H9 (cell line): ENCODE data around the gene CERK. TPM values are rescaled to one million over a fixed set of nuclear protein-coding genes. Genes with fewer than 3 reads are reported as not detected.

Source experiments
- DNase-seq: peaks from one replicate; pipeline ENCODE4 v3.0.0-alpha.2; 2017
- H2AFZ ChIP-seq: one replicate; pipeline ENCODE4 v1.6.1; 2013; ENCODE audit warnings: mild to moderate bottlenecking, low read length, control low read depth, moderate library complexity
- H2AK5ac ChIP-seq: 2 replicates; pipeline ENCODE4 v1.6.1; 2013; ENCODE audit warnings: low read length, control low read depth, mixed read lengths; ENCODE audit not compliant: insufficient read length
- H2BK120ac ChIP-seq: one replicate; pipeline ENCODE4 v1.6.1; 2013; ENCODE audit warnings: low read depth, mild to moderate bottlenecking, low read length, control low read depth, inconsistent platforms; ENCODE audit not compliant: poor library complexity, severe bottlenecking
- H2BK12ac ChIP-seq: 2 replicates; pipeline ENCODE4 v1.6.1; 2013; ENCODE audit warnings: low read length, control low read depth, mixed read lengths, low read depth; ENCODE audit not compliant: insufficient read length
- H2BK15ac ChIP-seq: 2 replicates; pipeline ENCODE4 v1.6.1; 2013; ENCODE audit warnings: low read depth, low read length, control low read depth
- H2BK20ac ChIP-seq: one replicate; pipeline ENCODE4 v1.6.1; 2013; ENCODE audit warnings: low read depth, mild to moderate bottlenecking, low read length, control low read depth, inconsistent platforms; ENCODE audit not compliant: poor library complexity, severe bottlenecking
- H2BK5ac ChIP-seq: 2 replicates; pipeline ENCODE4 v1.6.1; 2013; ENCODE audit warnings: low read length, control low read depth, mixed read lengths; ENCODE audit not compliant: insufficient read length
- H3K14ac ChIP-seq: 2 replicates; pipeline ENCODE4 v1.6.1; 2013; ENCODE audit warnings: low read length, control low read depth; ENCODE audit not compliant: insufficient read depth
- H3K18ac ChIP-seq: 2 replicates; pipeline ENCODE4 v1.6.1; 2013; ENCODE audit warnings: low read depth, mild to moderate bottlenecking, mixed read lengths, low read length, control low read depth; ENCODE audit not compliant: insufficient read length
- H3K23ac ChIP-seq: 2 replicates; pipeline ENCODE4 v1.6.1; 2013; ENCODE audit warnings: low read length, control low read depth, mixed read lengths, low read depth; ENCODE audit not compliant: insufficient read length
- H3K23me2 ChIP-seq: 2 replicates; pipeline ENCODE4 v1.6.1; 2013; ENCODE audit warnings: low read depth, mild to moderate bottlenecking, mixed read lengths, low read length, control low read depth; ENCODE audit not compliant: insufficient read length, poor library complexity, severe bottlenecking
- H3K27ac ChIP-seq: 2 replicates; pipeline ENCODE4 v1.5.1; 2013; ENCODE audit warnings: low read length, control low read depth, mixed read lengths, low read depth; ENCODE audit not compliant: insufficient read length
- H3K27me3 ChIP-seq: 2 replicates; pipeline ENCODE4 v1.6.1; 2013; ENCODE audit warnings: low read length, control low read depth, inconsistent platforms; ENCODE audit not compliant: insufficient read depth
- H3K4ac ChIP-seq: 2 replicates; pipeline ENCODE4 v1.6.1; 2013; ENCODE audit warnings: low read depth, mild to moderate bottlenecking, control low read depth, inconsistent platforms, low read length, moderate library complexity
- H3K4me1 ChIP-seq: 2 replicates; pipeline ENCODE4 v1.6.1; 2013; ENCODE audit warnings: low read length, control low read depth, inconsistent platforms; ENCODE audit not compliant: insufficient read depth
- H3K4me2 ChIP-seq: 2 replicates; pipeline ENCODE4 v1.6.1; 2013; ENCODE audit warnings: low read length, control low read depth, mixed read lengths; ENCODE audit not compliant: insufficient read length, insufficient read depth
- H3K56ac ChIP-seq: 2 replicates; pipeline ENCODE4 v1.6.1; 2013; ENCODE audit warnings: low read depth, mild to moderate bottlenecking, mixed read lengths, low read length, control low read depth; ENCODE audit not compliant: insufficient read length
- H3K79me1 ChIP-seq: 2 replicates; pipeline ENCODE4 v1.6.1; 2013; ENCODE audit warnings: low read depth, mild to moderate bottlenecking, moderate library complexity, low read length, control low read depth, inconsistent platforms; ENCODE audit not compliant: insufficient read depth, poor library complexity, severe bottlenecking
- H3K79me2 ChIP-seq: 2 replicates; pipeline ENCODE4 v1.6.1; 2013; ENCODE audit warnings: low read length, control low read depth, inconsistent platforms; ENCODE audit not compliant: insufficient read depth
- H3K9ac ChIP-seq: 2 replicates; pipeline ENCODE4 v1.6.1; 2013; ENCODE audit warnings: low read length, control low read depth, mixed read lengths; ENCODE audit not compliant: insufficient read length; ENCODE audit errors: extremely low read depth
- H3K9me3 ChIP-seq: one replicate; pipeline ENCODE4 v1.6.1; 2013; ENCODE audit warnings: low read depth, low read length, inconsistent platforms; ENCODE audit not compliant: control insufficient read depth
- H3T11ph ChIP-seq: one replicate; pipeline ENCODE4 v1.6.1; 2013; ENCODE audit warnings: mild to moderate bottlenecking, low read length, control low read depth, inconsistent platforms
- H4K20me1 ChIP-seq: one replicate; pipeline ENCODE4 v1.6.1; 2013; ENCODE audit not compliant: control insufficient read depth, insufficient read length, insufficient read depth
- H4K5ac ChIP-seq: 2 replicates; pipeline ENCODE4 v1.6.1; 2013; ENCODE audit warnings: low read depth, mild to moderate bottlenecking, mixed read lengths, low read length, control low read depth; ENCODE audit not compliant: insufficient read length
- H4K8ac ChIP-seq: replicated peaks from 2 replicates; pipeline ENCODE4 v1.6.1; 2013; ENCODE audit warnings: low read length, control low read depth, mixed read lengths, low read depth; ENCODE audit not compliant: insufficient read length
- H4K91ac ChIP-seq: 2 replicates; pipeline ENCODE4 v1.6.1; 2013; ENCODE audit warnings: low read depth, mild to moderate bottlenecking, moderate library complexity, mixed read lengths, low read length, control low read depth; ENCODE audit not compliant: insufficient read length
- H3K27ac Mint-ChIP-seq, 3 experiments: 2 replicates in 2 of 3; 3 replicates in 1 of 3; pipeline ENCODE4 v1.8.0; 2020 to 2021; ENCODE audit warnings: mixed read lengths in 3 of 3, mild to moderate bottlenecking in 1 of 3, moderate library complexity in 1 of 3
- H3K27me3 Mint-ChIP-seq: 2 replicates; pipeline ENCODE4 v1.8.0; 2021; ENCODE audit warnings: low read depth, mild to moderate bottlenecking, moderate library complexity, mixed read lengths
- H3K36me3 Mint-ChIP-seq, 3 experiments: 2 replicates in 2 of 3; 3 replicates in 1 of 3; pipeline ENCODE4 v1.8.0; 2020 to 2021; ENCODE audit warnings: low read depth in 3 of 3, mixed read lengths in 3 of 3; ENCODE audit not compliant: insufficient read depth in 1 of 3
- H3K4me1 Mint-ChIP-seq, 2 experiments: 2 replicates each; pipeline ENCODE4 v1.8.0; 2020; ENCODE audit warnings: mixed read lengths in 2 of 2
- H3K4me3 Mint-ChIP-seq, 2 experiments: 2 replicates in 1 of 2; 3 replicates in 1 of 2; pipeline ENCODE4 v1.8.0; 2020 to 2021; ENCODE audit warnings: mild to moderate bottlenecking in 2 of 2, mixed read lengths in 2 of 2, moderate library complexity in 1 of 2
- H3K9me3 Mint-ChIP-seq, 2 experiments: 2 replicates in 1 of 2; 3 replicates in 1 of 2; pipeline ENCODE4 v1.8.0; 2020; ENCODE audit warnings: mild to moderate bottlenecking in 2 of 2, mixed read lengths in 2 of 2, moderate library complexity in 1 of 2
- CTCF ChIP-seq: fragments of 200-600 bp; sonication (generic); conservative IDR thresholded peaks from 3 replicates; pipeline ENCODE4 v1.8.0; 2021; ENCODE audit warnings: antibody characterized with exemption, mild to moderate bottlenecking
- WGBS: extraction: QIAGEN DNeasy Blood & Tissue Kit; methylation state at CpG from one replicate; pipeline ENCODE4 v1.1.7; 2013; ENCODE audit warnings: missing lambda C conversion rate, low lambda C conversion rate, mixed read lengths; ENCODE audit not compliant: insufficient read length; ENCODE audit errors: extremely low coverage; 5-methylcytosine and 5-hydroxymethylcytosine counted together
- total RNA-seq: library from RNA; stranded (reverse); gene quantifications from 2 replicates; pipeline ENCODE4 v1.2.1, GENCODE V29; 2021

CERK gene
- total RNA-seq, 1 experiment from 2014 or later = 47.1 TPM

DNA sequence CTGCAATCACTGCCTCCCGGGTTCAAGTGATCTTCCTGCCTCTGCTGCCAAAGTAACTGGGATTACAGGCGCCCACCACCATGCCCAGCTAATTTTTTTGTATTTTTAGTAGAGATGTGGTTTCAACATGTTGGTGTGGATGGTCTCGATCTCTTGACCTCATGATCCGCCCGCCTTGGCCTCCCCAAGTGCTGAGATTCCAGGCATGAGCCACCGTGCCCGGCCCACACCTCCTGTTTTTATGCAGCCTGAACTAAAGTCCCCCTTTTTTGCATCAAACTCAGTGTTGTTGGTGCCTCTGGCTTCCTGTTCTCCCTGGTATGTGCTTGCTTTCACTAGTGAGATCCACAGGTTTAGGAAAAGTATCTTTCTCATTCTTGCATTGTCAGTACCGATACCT lies 28.6 kb upstream of the CERK start:
- Histone ChIP-seq H3T11ph (no peak overlapping the region), H3K14ac (no peak overlapping the region), H2BK12ac (no peak overlapping the region), H3K27me3 (no peaks in the 10 kb centered on the region), H4K91ac (no peak overlapping the region), H2AFZ (no peak overlapping the region), H3K56ac (no peak overlapping the region), H4K20me1 (peaks cover 2% of the 10 kb centered on the region), H2AK5ac (no peak overlapping the region), H3K18ac (no peak overlapping the region), H3K27ac (no peak overlapping the region), H3K4ac (no peak overlapping the region), H3K79me1 (peaks cover 3% of the 10 kb centered on the region), H3K23me2 (peaks cover 11% of the 10 kb centered on the region), H3K4me2 (no peak overlapping the region), H3K9me3 (no peaks in the 10 kb centered on the region), H3K23ac (no peak overlapping the region), H3K4me1 (no peaks in the 10 kb centered on the region), H3K9ac (no peak overlapping the region), H4K8ac (no peak overlapping the region), H3K79me2 (peaks cover 23% of the 10 kb centered on the region; the same call in 1 of the 2 replicates), H2BK120ac (no peak overlapping the region), H2BK15ac (no peak overlapping the region), H2BK20ac (no peak overlapping the region), H2BK5ac (no peak overlapping the region), H4K5ac (no peak overlapping the region)
- no peak for DNase-seq
- no peak for TF ChIP-seq CTCF
- Mint-ChIP-seq H3K4me1 (peaks cover 5 to 15% of the 10 kb centered on the region in 2 experiments), H3K27me3 (no peaks in the 10 kb centered on the region), H3K36me3 (peaks cover 0 to 22% (median 3%) of the 10 kb centered on the region in 3 experiments; a peak in 4 of 7 replicates), H3K9me3 (no peaks in the 10 kb centered on the region), H3K4me3 (no peak overlapping the region), H3K27ac (0 out of 7 replicates have a peak overlapping the region, but pooled peaks of 1 of the 3 experiments have one; percentile 81)
- whole genome bisulfite sequencing = no CpG with 5 or more reads among the region's 8 CpGs
